Measurements from ENCODE around the gene CD22. TPM values are rescaled to one million over a fixed set of nuclear protein-coding genes. Genes with fewer than 3 reads are reported as not detected.

CD22 gene
- total RNA-seq, 1 donor from 2014 or later: 3.2 TPM

- intact Hi-C loops (cut with micrococcal nuclease): no loop called here
Measured at GRCh38 chr19:35295792-35296462, 33.1 kb upstream of the CD22 start.

- intact Hi-C loops (cut with micrococcal nuclease): no loop called here
Measured at GRCh38 chr19:35296644-35297514, 32.1 kb upstream of the CD22 start.

- intact Hi-C loops (cut with micrococcal nuclease): no loop called here
Measured at GRCh38 chr19:35297515-35297848, 31.5 kb upstream of the CD22 start.

- intact Hi-C loops (cut with micrococcal nuclease): no loop called here
Measured at GRCh38 chr19:35297922-35298321, 31.1 kb upstream of the CD22 start.

- intact Hi-C loops (cut with micrococcal nuclease): no loop called here
Measured at GRCh38 chr19:35298561-35298972, 30.4 kb upstream of the CD22 start.

GRCh38 chr19:35299523-35300338 is 29.3 kb upstream of the CD22 start:
- intact Hi-C loops (cut with micrococcal nuclease): no loop called here

- intact Hi-C loops (cut with micrococcal nuclease): no loop called here
Measured at GRCh38 chr19:35300339-35300649, 28.7 kb upstream of the CD22 start.

GRCh38 chr19:35301961-35302360 is 27.0 kb upstream of the CD22 start:
- intact Hi-C loops (cut with micrococcal nuclease): no loop called here

- intact Hi-C loops (cut with micrococcal nuclease): no loop called here
Measured at GRCh38 chr19:35302446-35302845, 26.5 kb upstream of the CD22 start.

GRCh38 chr19:35303357-35303915 is 25.6 kb upstream of the CD22 start:
- intact Hi-C loops (cut with micrococcal nuclease): no loop called here

- intact Hi-C loops (cut with micrococcal nuclease): no loop called here
Measured at GRCh38 chr19:35304036-35304435, 25.0 kb upstream of the CD22 start.

- intact Hi-C loops (cut with micrococcal nuclease): no loop called here
Measured at GRCh38 chr19:35305181-35305580, 23.8 kb upstream of the CD22 start.

GRCh38 chr19:35306473-35307246 is 22.3 kb upstream of the CD22 start:
- intact Hi-C loops (cut with micrococcal nuclease): no loop called here

- intact Hi-C loops (cut with micrococcal nuclease): no loop called here
Measured at GRCh38 chr19:35307931-35308330, 21.1 kb upstream of the CD22 start.

GRCh38 chr19:35308910-35309309 is 20.1 kb upstream of the CD22 start:
- intact Hi-C loops (cut with micrococcal nuclease): no loop called here

- intact Hi-C loops (cut with micrococcal nuclease): no loop called here
Measured at GRCh38 chr19:35309481-35310279, 19.3 kb upstream of the CD22 start.

- intact Hi-C loops (cut with micrococcal nuclease): no loop called here
Measured at GRCh38 chr19:35310331-35310730, 18.7 kb upstream of the CD22 start.

GRCh38 chr19:35310811-35311465 is 18.0 kb upstream of the CD22 start:
- intact Hi-C loops (cut with micrococcal nuclease): no loop called here

- intact Hi-C loops (cut with micrococcal nuclease): no loop called here
Measured at GRCh38 chr19:35311901-35312665, 16.9 kb upstream of the CD22 start.
